Neutrophil (primary cell): Measurements from ENCODE around the gene PMIS2.
"Not testable (repeated sequence)": the region's sequence is repeated elsewhere in the genome, so short reads cannot be mapped to it uniquely, and the experiment has no call there.

Experiments used
- H3K27ac ChIP-seq: fragments of 200-600 bp; sonication (generic); 2 replicates; pipeline ENCODE4 v1.5.1; 2016; ENCODE audit warnings: mild to moderate bottlenecking, moderate library complexity
- H3K27me3 ChIP-seq: fragments of 200-600 bp; sonication (generic); 2 replicates; pipeline ENCODE4 v1.6.0; 2016; ENCODE audit warnings: mild to moderate bottlenecking
- H3K36me3 ChIP-seq: fragments of 200-600 bp; sonication (generic); 2 replicates; pipeline ENCODE4 v1.5.1; 2017
- H3K4me1 ChIP-seq, 2 experiments: fragments of 200-600 bp in 1 of 2; sonication (generic) in 1 of 2; 1 replicate in 1 of 2; 2 replicates in 1 of 2; pipeline versions ENCODE4 v1.5.1 to v1.6.1; 2013 to 2016; ENCODE audit warnings: low read depth in 1 of 2, low read length in 1 of 2, mild to moderate bottlenecking in 1 of 2, moderate library complexity in 1 of 2; ENCODE audit not compliant: control insufficient read depth in 1 of 2, insufficient read depth in 1 of 2
- H3K4me3 ChIP-seq, 2 experiments: fragments of 200-600 bp in 1 of 2; sonication (generic) in 1 of 2; 1 replicate in 1 of 2; 2 replicates in 1 of 2; pipeline ENCODE4 v1.5.1; 2013 to 2016; ENCODE audit warnings: low read depth in 1 of 2, low read length in 1 of 2, mild to moderate bottlenecking in 1 of 2, moderate library complexity in 1 of 2
- H3K9me3 ChIP-seq: fragments of 200-600 bp; sonication (generic); 2 replicates; pipeline ENCODE4 v1.5.1; 2016
- TF ChIP-seq, protein P1 (sequence below): fragments of 200-600 bp; sonication (generic); IDR thresholded peaks from 2 replicates; pipeline ENCODE4 v1.5.1; 2016; ENCODE audit warnings: antibody characterized with exemption

Gene PMIS2

DNA sequence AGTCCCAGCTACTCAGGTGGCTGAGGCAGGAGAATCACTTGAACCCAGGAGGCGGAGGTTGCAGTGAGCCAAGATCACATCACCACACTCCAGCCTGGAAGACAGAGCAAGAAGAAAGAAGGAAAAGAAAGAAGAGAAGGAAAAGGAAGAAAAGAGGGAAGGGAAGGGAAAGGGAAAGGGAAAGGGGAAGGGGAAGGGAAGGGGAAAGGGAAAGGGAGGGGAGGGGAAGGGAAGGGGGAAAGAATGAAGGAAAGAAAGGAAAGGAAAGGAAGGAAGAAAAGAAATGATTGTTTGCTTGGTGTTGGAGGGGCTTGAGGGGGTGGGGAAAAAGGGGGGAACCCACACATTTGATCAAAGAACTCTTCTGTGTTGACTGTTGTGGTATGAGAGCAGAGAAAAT is 10.0 kb downstream of the PMIS2 start:
- TF ChIP-seq, protein P1, sequence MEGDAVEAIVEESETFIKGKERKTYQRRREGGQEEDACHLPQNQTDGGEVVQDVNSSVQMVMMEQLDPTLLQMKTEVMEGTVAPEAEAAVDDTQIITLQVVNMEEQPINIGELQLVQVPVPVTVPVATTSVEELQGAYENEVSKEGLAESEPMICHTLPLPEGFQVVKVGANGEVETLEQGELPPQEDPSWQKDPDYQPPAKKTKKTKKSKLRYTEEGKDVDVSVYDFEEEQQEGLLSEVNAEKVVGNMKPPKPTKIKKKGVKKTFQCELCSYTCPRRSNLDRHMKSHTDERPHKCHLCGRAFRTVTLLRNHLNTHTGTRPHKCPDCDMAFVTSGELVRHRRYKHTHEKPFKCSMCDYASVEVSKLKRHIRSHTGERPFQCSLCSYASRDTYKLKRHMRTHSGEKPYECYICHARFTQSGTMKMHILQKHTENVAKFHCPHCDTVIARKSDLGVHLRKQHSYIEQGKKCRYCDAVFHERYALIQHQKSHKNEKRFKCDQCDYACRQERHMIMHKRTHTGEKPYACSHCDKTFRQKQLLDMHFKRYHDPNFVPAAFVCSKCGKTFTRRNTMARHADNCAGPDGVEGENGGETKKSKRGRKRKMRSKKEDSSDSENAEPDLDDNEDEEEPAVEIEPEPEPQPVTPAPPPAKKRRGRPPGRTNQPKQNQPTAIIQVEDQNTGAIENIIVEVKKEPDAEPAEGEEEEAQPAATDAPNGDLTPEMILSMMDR = no peak
- no peak overlapping the region for H3K27ac ChIP-seq
- no peaks in the 10 kb centered on the region for H3K9me3 ChIP-seq
- H3K27me3 ChIP-seq = peaks cover 19% of the 10 kb centered on the region
- H3K4me3 ChIP-seq = no peak overlapping the region
- H3K4me1 ChIP-seq = no peaks in the 10 kb centered on the region
- H3K36me3 ChIP-seq = no peaks in the 10 kb centered on the region

DNA sequence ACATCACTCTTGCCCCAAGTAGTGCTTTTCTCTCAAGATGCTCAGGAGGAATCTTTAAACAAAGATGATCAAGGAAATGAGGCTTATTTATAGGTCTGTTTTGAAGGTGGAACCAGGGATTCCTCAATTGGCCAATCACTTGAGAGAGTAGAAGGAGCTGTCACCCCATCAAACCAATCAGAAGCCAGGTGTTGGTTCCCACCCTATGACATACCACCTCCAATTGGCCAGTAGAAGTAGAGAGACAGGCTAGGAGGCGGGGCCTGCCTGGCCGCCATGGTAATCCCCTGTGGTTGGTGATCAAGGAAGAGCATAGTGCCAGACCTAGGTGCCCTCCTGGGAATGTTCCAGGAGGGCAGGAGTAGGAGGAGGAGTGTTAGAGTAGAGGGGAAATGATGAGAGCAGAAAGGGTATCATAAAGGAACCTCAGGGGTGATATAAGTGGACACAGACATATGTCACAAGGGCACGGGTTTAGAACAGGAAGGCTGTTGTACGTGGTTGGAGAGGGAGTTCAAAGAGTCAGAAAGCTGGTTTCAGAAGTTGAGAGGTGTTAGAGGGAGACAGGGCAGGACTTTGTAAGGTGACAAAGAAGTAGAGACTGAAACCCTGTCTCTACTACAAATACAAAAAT is 10.5 kb downstream of the PMIS2 start:
- TF ChIP-seq, protein P1 = no peak
- Histone ChIP-seq H3K27me3 (peaks cover 18% of the 10 kb centered on the region), H3K27ac (no peak overlapping the region), H3K4me1 (no peaks in the 10 kb centered on the region), H3K4me3 (no peak overlapping the region), H3K36me3 (no peaks in the 10 kb centered on the region), H3K9me3 (no peaks in the 10 kb centered on the region)

DNA sequence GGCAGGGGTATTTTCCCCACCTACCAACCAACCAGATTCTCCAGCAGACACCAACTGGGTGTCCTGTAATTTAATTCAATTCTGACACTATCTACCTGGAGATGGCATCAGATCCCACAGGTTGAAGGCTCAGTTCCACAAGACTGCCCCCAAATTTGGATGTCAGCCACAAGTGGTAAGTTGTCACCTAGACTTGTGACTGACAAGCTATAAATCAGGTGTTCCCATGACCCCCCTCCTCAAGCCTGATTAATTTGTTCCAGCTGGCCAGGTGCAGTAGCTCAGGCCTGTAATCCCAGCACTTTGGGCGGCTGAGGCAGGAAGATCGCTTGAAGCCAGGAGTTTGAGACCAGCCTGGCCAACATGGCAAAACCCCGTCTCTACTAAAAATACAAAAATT is 16.0 kb downstream of the PMIS2 start:
- Histone ChIP-seq H3K4me1 (peaks cover 0 to 4% of the 10 kb centered on the region in 2 experiments), H3K27me3 (peaks cover 16% of the 10 kb centered on the region), H3K9me3 (no peaks in the 10 kb centered on the region), H3K27ac (no peak overlapping the region), H3K36me3 (no peaks in the 10 kb centered on the region), H3K4me3 (no peak overlapping the region)
- TF ChIP-seq, protein P1 = no peak

DNA sequence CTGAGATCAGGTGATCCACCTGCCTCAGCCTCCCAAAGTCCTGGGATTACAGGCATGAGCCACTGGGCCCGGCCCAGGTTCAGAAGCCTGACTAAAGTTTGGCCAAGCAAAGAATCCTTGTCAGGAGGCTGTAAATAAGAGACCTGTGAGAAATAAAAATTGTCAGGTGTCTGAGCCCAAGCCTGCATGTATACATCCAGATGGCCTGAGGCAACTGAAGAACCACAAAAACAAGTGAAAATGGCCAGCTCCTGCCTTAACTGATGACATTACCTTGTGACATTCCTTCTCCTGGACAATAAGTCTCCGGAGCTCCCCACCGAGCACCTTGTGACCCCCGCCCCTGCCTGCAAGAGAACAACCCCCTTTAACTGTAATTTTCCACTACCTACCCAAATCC is 18.5 kb downstream of the PMIS2 start:
- not testable (repeated sequence) for H3K9me3 ChIP-seq, H3K4me1 ChIP-seq, H3K27me3 ChIP-seq, H3K27ac ChIP-seq, H3K4me3 ChIP-seq, H3K36me3 ChIP-seq

DNA sequence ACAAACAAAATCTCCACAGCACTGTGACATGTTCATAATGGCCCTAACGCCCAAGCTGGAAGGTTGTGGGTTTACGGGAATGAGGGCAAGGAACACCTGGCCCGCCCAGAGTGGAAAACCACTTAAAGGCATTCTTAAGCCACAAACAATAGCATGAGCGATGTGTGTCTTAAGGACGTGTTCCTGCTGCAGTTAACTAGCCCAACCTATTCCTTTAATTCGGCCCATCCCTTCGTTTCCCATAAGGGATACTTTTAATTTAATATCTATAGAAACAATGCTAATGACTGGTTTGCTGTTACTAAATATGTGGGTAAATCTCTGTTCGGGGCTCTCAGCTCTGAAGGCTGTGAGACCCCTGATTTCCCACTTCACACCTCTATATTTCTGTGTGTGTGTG is 21.2 kb downstream of the PMIS2 start:
- not testable (repeated sequence) for H3K9me3 ChIP-seq, H3K27ac ChIP-seq, H3K27me3 ChIP-seq, H3K4me3 ChIP-seq, H3K36me3 ChIP-seq
- peaks cover 16 to 18% of the 10 kb centered on the region in 2 experiments for H3K4me1 ChIP-seq

DNA sequence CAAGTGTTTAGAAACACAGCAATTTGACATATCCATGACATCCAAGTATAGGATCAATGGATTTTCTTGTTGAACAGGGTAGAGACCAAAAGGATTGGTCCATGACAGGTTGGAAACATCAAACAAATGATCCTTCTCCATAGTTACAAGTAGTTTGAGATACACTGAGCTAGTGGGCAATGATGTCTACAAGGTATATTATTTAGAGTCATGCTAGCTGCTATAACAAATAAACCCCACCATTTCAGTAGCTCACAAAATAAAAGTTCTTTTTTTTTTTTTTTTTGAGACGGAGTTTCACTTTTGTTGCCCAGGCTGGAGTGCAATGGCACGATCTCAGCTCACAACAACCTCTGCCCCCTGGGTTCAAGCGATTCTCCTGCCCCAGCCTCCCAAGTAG is 21.7 kb downstream of the PMIS2 start:
- H3K36me3 ChIP-seq = no peaks in the 10 kb centered on the region
- no peaks in the 10 kb centered on the region for H3K9me3 ChIP-seq
- no peak overlapping the region for H3K27ac ChIP-seq
- H3K4me1 ChIP-seq = peaks cover 20 to 23% of the 10 kb centered on the region in 2 experiments
- TF ChIP-seq, protein P1 = no peak
- no peaks in the 10 kb centered on the region for H3K27me3 ChIP-seq
- H3K4me3 ChIP-seq = no peak overlapping the region

DNA sequence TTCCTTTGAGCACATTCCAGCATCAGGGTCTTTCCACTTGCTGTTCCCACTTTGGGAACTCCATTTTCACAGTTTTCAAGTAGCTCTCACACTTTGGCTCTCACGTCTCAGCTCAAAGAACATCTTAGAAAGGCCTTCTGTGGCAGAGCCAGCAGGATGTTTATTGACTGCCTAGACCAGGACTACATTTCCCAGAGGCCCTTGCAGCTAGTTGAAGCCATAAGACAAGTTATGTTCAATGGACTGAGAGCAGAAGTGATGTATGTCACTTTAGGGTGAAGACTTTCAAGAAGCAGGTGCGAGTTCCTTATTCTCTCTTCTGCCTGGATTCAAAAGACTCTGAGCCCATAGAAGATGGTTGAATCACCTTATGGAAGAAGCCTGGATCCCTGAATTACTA is 22.3 kb downstream of the PMIS2 start:
- Histone ChIP-seq H3K4me3 (no peak overlapping the region), H3K27me3 (no peaks in the 10 kb centered on the region), H3K36me3 (no peaks in the 10 kb centered on the region), H3K27ac (no peak overlapping the region), H3K9me3 (no peaks in the 10 kb centered on the region), H3K4me1 (peaks cover 26 to 28% of the 10 kb centered on the region in 2 experiments)
- TF ChIP-seq, protein P1 = no peak
